ENCODE data around the gene ASAH2. TPM values are rescaled to one million over a fixed set of nuclear protein-coding genes. Genes with fewer than 3 reads are reported as not detected.

The ASAH2 gene
- total RNA-seq, 1 donor, result 0.21 TPM

- Histone ChIP-seq H3K4me1 (ENCODE audit: insufficient read depth, low read length) (no peaks in the 10 kb centered on the region), H3K9me3 (ENCODE audit: low read depth, low read length) (no peaks in the 10 kb centered on the region), H3K4me3 (ENCODE audit: low read length) (no peak overlapping the region), H3K27me3 (ENCODE audit: insufficient read depth, low read length) (no peaks in the 10 kb centered on the region)
These were observed 19.6 kb downstream of the ASAH2 start for GRCh38 chr10:50231515-50232260.

GRCh38 chr10:50229460-50229859, 21.9 kb downstream of the ASAH2 start:
- Histone ChIP-seq H3K9me3 (ENCODE audit: low read depth, low read length) (no peaks in the 10 kb centered on the region), H3K4me1 (ENCODE audit: insufficient read depth, low read length) (no peaks in the 10 kb centered on the region), H3K4me3 (ENCODE audit: low read length) (no peak overlapping the region), H3K27me3 (ENCODE audit: insufficient read depth, low read length) (no peaks in the 10 kb centered on the region)

GRCh38 chr10:50228672-50229071, 22.6 kb downstream of the ASAH2 start:
- Histone ChIP-seq H3K4me1 (ENCODE audit: insufficient read depth, low read length) (no peaks in the 10 kb centered on the region), H3K27me3 (ENCODE audit: insufficient read depth, low read length) (no peaks in the 10 kb centered on the region), H3K4me3 (ENCODE audit: low read length) (no peak overlapping the region), H3K9me3 (ENCODE audit: low read depth, low read length) (no peaks in the 10 kb centered on the region)

- no peaks in the 10 kb centered on the region for H3K9me3 ChIP-seq (ENCODE audit: low read depth, low read length)
- H3K4me3 ChIP-seq (ENCODE audit: low read length), result no peak overlapping the region
- H3K27me3 ChIP-seq (ENCODE audit: insufficient read depth, low read length), result peaks cover 4% of the 10 kb centered on the region
- no peaks in the 10 kb centered on the region for H3K4me1 ChIP-seq (ENCODE audit: insufficient read depth, low read length)
These were observed 24.7 kb downstream of the ASAH2 start for GRCh38 chr10:50226610-50227009.

GRCh38 chr10:50224330-50224952, 26.9 kb downstream of the ASAH2 start:
- Histone ChIP-seq H3K4me1 (ENCODE audit: insufficient read depth, low read length) (no peaks in the 10 kb centered on the region), H3K27me3 (ENCODE audit: insufficient read depth, low read length) (peaks cover 4% of the 10 kb centered on the region), H3K9me3 (ENCODE audit: low read depth, low read length) (no peaks in the 10 kb centered on the region), H3K4me3 (ENCODE audit: low read length) (no peak overlapping the region)

- no peaks in the 10 kb centered on the region for H3K4me1 ChIP-seq (ENCODE audit: insufficient read depth, low read length)
- no peak overlapping the region for H3K4me3 ChIP-seq (ENCODE audit: low read length)
- peaks cover 4% of the 10 kb centered on the region for H3K27me3 ChIP-seq (ENCODE audit: insufficient read depth, low read length)
- no peaks in the 10 kb centered on the region for H3K9me3 ChIP-seq (ENCODE audit: low read depth, low read length)
These were observed 29.1 kb downstream of the ASAH2 start for GRCh38 chr10:50222199-50222598.

- H3K4me3 ChIP-seq (ENCODE audit: low read length), result no peak overlapping the region
- H3K27me3 ChIP-seq (ENCODE audit: insufficient read depth, low read length), result peaks cover 4% of the 10 kb centered on the region
- no peaks in the 10 kb centered on the region for H3K4me1 ChIP-seq (ENCODE audit: insufficient read depth, low read length)
- no peaks in the 10 kb centered on the region for H3K9me3 ChIP-seq (ENCODE audit: low read depth, low read length)
These were observed 29.8 kb downstream of the ASAH2 start for GRCh38 chr10:50221470-50221869.

- Histone ChIP-seq H3K27me3 (ENCODE audit: insufficient read depth, low read length) (peaks cover 4% of the 10 kb centered on the region), H3K9me3 (ENCODE audit: low read depth, low read length) (no peaks in the 10 kb centered on the region), H3K4me3 (ENCODE audit: low read length) (no peak overlapping the region), H3K4me1 (ENCODE audit: insufficient read depth, low read length) (no peaks in the 10 kb centered on the region)
These were observed 31.7 kb downstream of the ASAH2 start for GRCh38 chr10:50219646-50220045.

GRCh38 chr10:50219200-50219599, 32.1 kb downstream of the ASAH2 start:
- no peaks in the 10 kb centered on the region for H3K4me1 ChIP-seq (ENCODE audit: insufficient read depth, low read length)
- H3K27me3 ChIP-seq (ENCODE audit: insufficient read depth, low read length), result peaks cover 4% of the 10 kb centered on the region
- no peak overlapping the region for H3K4me3 ChIP-seq (ENCODE audit: low read length)
- no peaks in the 10 kb centered on the region for H3K9me3 ChIP-seq (ENCODE audit: low read depth, low read length)

- H3K9me3 ChIP-seq (ENCODE audit: low read depth, low read length), result no peaks in the 10 kb centered on the region
- no peak overlapping the region for H3K4me3 ChIP-seq (ENCODE audit: low read length)
- H3K27me3 ChIP-seq (ENCODE audit: insufficient read depth, low read length), result no peaks in the 10 kb centered on the region
- no peaks in the 10 kb centered on the region for H3K4me1 ChIP-seq (ENCODE audit: insufficient read depth, low read length)
These were observed 34.4 kb downstream of the ASAH2 start for GRCh38 chr10:50216894-50217293.

GRCh38 chr10:50216418-50216817, 34.9 kb downstream of the ASAH2 start:
- H3K4me3 ChIP-seq (ENCODE audit: low read length), result no peak overlapping the region
- no peaks in the 10 kb centered on the region for H3K4me1 ChIP-seq (ENCODE audit: insufficient read depth, low read length)
- no peaks in the 10 kb centered on the region for H3K9me3 ChIP-seq (ENCODE audit: low read depth, low read length)
- H3K27me3 ChIP-seq (ENCODE audit: insufficient read depth, low read length), result no peaks in the 10 kb centered on the region

- H3K4me1 ChIP-seq (ENCODE audit: insufficient read depth, low read length), result no peaks in the 10 kb centered on the region
- no peak overlapping the region for H3K4me3 ChIP-seq (ENCODE audit: low read length)
- H3K27me3 ChIP-seq (ENCODE audit: insufficient read depth, low read length), result peaks cover 17% of the 10 kb centered on the region
- H3K9me3 ChIP-seq (ENCODE audit: low read depth, low read length), result no peaks in the 10 kb centered on the region
These were observed 39.6 kb downstream of the ASAH2 start for GRCh38 chr10:50211670-50212069.

- H3K4me3 ChIP-seq (ENCODE audit: low read length), result no peak overlapping the region
These were observed 40.4 kb downstream of the ASAH2 start for GRCh38 chr10:50210876-50211275.

More at GRCh38 chr10:50210876-50211275, 40.4 kb downstream of the ASAH2 start:
- H3K9me3 ChIP-seq (ENCODE audit: low read depth, low read length), result no peaks in the 10 kb centered on the region
- no peaks in the 10 kb centered on the region for H3K4me1 ChIP-seq (ENCODE audit: insufficient read depth, low read length)
- H3K27me3 ChIP-seq (ENCODE audit: insufficient read depth, low read length), result peaks cover 24% of the 10 kb centered on the region
